Measurements from ENCODE around the gene SENP7. TPM values are rescaled to one million over a fixed set of nuclear protein-coding genes. Genes with fewer than 3 reads are reported as not detected.

The SENP7 gene
- total and polyA plus RNA-seq, 2 experiments from 2014 or later, result 3.5 to 8.2 TPM

GRCh38 chr3:101303836-101304235 lies 209.2 kb downstream of the SENP7 start:
- TF ChIP-seq EZH2phosphoT487 (IDR thresholded peaks at IDR 0.05; ENCODE audit: insufficient read depth, low read depth), result no peak
- no peak for TF ChIP-seq EZH2 (IDR thresholded peaks at IDR 0.05; ENCODE audit: insufficient read depth, poor library complexity, severe bottlenecking)

DNA sequence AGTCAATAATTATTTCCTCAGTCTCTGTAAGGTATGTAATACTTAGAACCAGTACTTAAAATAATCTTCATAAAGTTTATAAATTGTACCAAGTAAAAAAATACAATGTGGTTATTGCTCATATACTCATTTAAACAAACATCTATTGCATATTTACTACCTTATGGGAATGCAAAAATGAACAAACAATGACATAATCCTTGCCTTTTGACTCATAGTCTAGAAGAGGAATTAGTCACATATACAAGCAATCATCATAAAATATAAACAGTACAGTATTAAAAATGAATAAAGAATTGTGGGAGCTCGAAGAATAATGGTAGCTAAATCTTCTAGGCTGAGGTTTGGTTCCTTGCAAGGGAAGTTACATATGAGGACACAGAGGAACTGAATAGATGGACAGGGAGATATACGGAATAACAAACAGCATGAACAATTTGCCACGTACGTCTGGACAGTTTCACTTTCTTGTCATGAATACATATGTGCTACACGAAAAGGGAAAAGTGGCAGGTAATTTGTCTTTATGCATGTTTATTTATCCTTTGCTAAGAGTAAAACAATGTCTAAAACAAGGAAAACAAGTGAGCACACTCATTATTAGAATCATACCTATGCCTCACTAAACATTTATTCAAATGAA lies 209.8 kb downstream of the SENP7 start:
- H3K27ac ChIP-seq, result no peak overlapping the region
- in situ Hi-C loops (cut with MboI), result no loop called here
- no peaks in the 10 kb centered on the region for H3K36me3 ChIP-seq (ENCODE audit: low read depth)
- TF ChIP-seq EZH2phosphoT487 (IDR thresholded peaks at IDR 0.05; ENCODE audit: insufficient read depth, low read depth), result no peak
- TF ChIP-seq EZH2 (IDR thresholded peaks at IDR 0.05; ENCODE audit: insufficient read depth, poor library complexity, severe bottlenecking), result no peak
- no peaks in the 10 kb centered on the region for H3K9me2 ChIP-seq (ENCODE audit: insufficient read depth)
- H3K79me2 ChIP-seq (ENCODE audit: insufficient read depth), result no peaks in the 10 kb centered on the region
- H3K9me3 ChIP-seq (ENCODE audit: low read depth), result no peaks in the 10 kb centered on the region
- H3F3A ChIP-seq (ENCODE audit: insufficient read depth), result no peaks in the 10 kb centered on the region
- WGBS, 2 experiments (ENCODE audit: low coverage in 1 of 2, low lambda C conversion rate in 2 of 2, missing lambda C conversion rate in 2 of 2), result 65 to 68% methylated on average over 5 of the region's 5 CpGs
- no peaks in the 10 kb centered on the region for H3K4me1 ChIP-seq (ENCODE audit: insufficient read depth)
- H2AFZ ChIP-seq, result no peak overlapping the region
- H4K20me1 ChIP-seq (ENCODE audit: insufficient read depth), result no peaks in the 10 kb centered on the region
- DNase-seq, result peak; percentile 53
- H3K4me2 ChIP-seq (ENCODE audit: unreplicated experiment), result no peak overlapping the region
- no peaks in the 10 kb centered on the region for H3K27me3 ChIP-seq (replicated peaks; ENCODE audit: insufficient read depth)
- H3K4me3 ChIP-seq, result no peak overlapping the region
- H3K9ac ChIP-seq, result no peak overlapping the region

More at GRCh38 chr3:101303836-101304235, 209.2 kb downstream of the SENP7 start:
- no peak overlapping the region for H2AFZ ChIP-seq
- no peaks in the 10 kb centered on the region for H3K27me3 ChIP-seq (replicated peaks; ENCODE audit: insufficient read depth)
- no peaks in the 10 kb centered on the region for H3K79me2 ChIP-seq (ENCODE audit: insufficient read depth)
- no peak overlapping the region for H3K27ac ChIP-seq
- H3K9me2 ChIP-seq (ENCODE audit: insufficient read depth), result no peaks in the 10 kb centered on the region
- no peak for DNase-seq
- in situ Hi-C loops (cut with MboI), result no loop called here
- no peaks in the 10 kb centered on the region for H4K20me1 ChIP-seq (ENCODE audit: insufficient read depth)
- no peak overlapping the region for H3K4me3 ChIP-seq
- H3K4me2 ChIP-seq (ENCODE audit: unreplicated experiment), result no peak overlapping the region
- no peaks in the 10 kb centered on the region for H3K36me3 ChIP-seq (ENCODE audit: low read depth)
- no peaks in the 10 kb centered on the region for H3K9me3 ChIP-seq (ENCODE audit: low read depth)
- H3F3A ChIP-seq (ENCODE audit: insufficient read depth), result no peaks in the 10 kb centered on the region
- H3K9ac ChIP-seq, result no peak overlapping the region
- no peaks in the 10 kb centered on the region for H3K4me1 ChIP-seq (ENCODE audit: insufficient read depth)

DNA sequence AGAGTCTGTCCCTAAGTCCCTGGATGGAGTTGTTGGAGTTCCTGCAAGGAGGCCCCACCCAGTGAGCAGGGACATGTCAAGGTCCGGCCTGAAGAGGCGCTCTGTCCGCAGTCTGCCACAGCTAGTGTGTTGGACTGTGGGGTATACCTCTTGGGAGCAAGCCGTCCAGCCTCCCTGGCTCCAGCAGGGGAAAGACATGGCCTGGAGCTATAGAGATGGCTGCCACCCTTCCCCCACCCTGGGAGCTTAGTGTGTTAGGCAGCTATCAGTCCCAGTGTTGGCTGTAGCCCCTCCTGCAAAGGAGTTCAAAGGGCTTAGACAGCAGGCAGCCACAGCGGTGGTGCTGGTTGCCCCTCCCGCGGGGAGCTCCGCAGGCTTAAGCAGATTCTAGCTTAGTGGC lies 212.9 kb downstream of the SENP7 start:
- Histone ChIP-seq H2AFZ (no peak overlapping the region), H3K4me2 (ENCODE audit: unreplicated experiment) (no peak overlapping the region), H3F3A (ENCODE audit: insufficient read depth) (no peaks in the 10 kb centered on the region), H3K27me3 (replicated peaks; ENCODE audit: insufficient read depth) (no peaks in the 10 kb centered on the region), H3K79me2 (ENCODE audit: insufficient read depth) (no peaks in the 10 kb centered on the region), H3K9me3 (ENCODE audit: low read depth) (no peaks in the 10 kb centered on the region), H3K27ac (no peak overlapping the region), H4K20me1 (ENCODE audit: insufficient read depth) (no peaks in the 10 kb centered on the region), H3K4me1 (ENCODE audit: insufficient read depth) (no peaks in the 10 kb centered on the region), H3K36me3 (ENCODE audit: low read depth) (no peaks in the 10 kb centered on the region), H3K9me2 (ENCODE audit: insufficient read depth) (no peaks in the 10 kb centered on the region), H3K9ac (no peak overlapping the region), H3K4me3 (no peak overlapping the region)
- no peak for TF ChIP-seq EZH2 (IDR thresholded peaks at IDR 0.05; ENCODE audit: insufficient read depth, poor library complexity, severe bottlenecking)
- no peak for TF ChIP-seq EZH2phosphoT487 (IDR thresholded peaks at IDR 0.05; ENCODE audit: insufficient read depth, low read depth)
- DNase-seq, result no peak
- WGBS, 2 experiments (ENCODE audit: low coverage in 1 of 2, low lambda C conversion rate in 2 of 2, missing lambda C conversion rate in 2 of 2), result 77 to 81% methylated on average over 8 of the region's 8 CpGs
- in situ Hi-C loops (cut with MboI), result no loop called here

GRCh38 chr3:101292027-101292426 lies 221.0 kb downstream of the SENP7 start:
- Histone ChIP-seq H4K20me1 (ENCODE audit: insufficient read depth) (no peaks in the 10 kb centered on the region), H3K36me3 (ENCODE audit: low read depth) (no peaks in the 10 kb centered on the region), H2AFZ (no peak overlapping the region), H3K27ac (no peak overlapping the region), H3K27me3 (replicated peaks; ENCODE audit: insufficient read depth) (no peaks in the 10 kb centered on the region), H3K79me2 (ENCODE audit: insufficient read depth) (no peaks in the 10 kb centered on the region), H3K4me1 (ENCODE audit: insufficient read depth) (no peaks in the 10 kb centered on the region), H3K9me2 (ENCODE audit: insufficient read depth) (no peaks in the 10 kb centered on the region), H3K9me3 (ENCODE audit: low read depth) (no peaks in the 10 kb centered on the region), H3K9ac (no peak overlapping the region), H3K4me2 (ENCODE audit: unreplicated experiment) (no peak overlapping the region), H3K4me3 (no peak overlapping the region), H3F3A (ENCODE audit: insufficient read depth) (no peaks in the 10 kb centered on the region)
- no peak for TF ChIP-seq EZH2 (IDR thresholded peaks at IDR 0.05; ENCODE audit: insufficient read depth, poor library complexity, severe bottlenecking)
- peak; percentile 47 for DNase-seq
- in situ Hi-C loops (cut with MboI), result no loop called here

- H3K4me1 ChIP-seq (ENCODE audit: insufficient read depth), result no peaks in the 10 kb centered on the region
- H3F3A ChIP-seq (ENCODE audit: insufficient read depth), result no peaks in the 10 kb centered on the region
- in situ Hi-C loops (cut with MboI), result no loop called here
- no peak overlapping the region for H2AFZ ChIP-seq
- no peak overlapping the region for H3K4me2 ChIP-seq (ENCODE audit: unreplicated experiment)
- H3K79me2 ChIP-seq (ENCODE audit: insufficient read depth), result no peaks in the 10 kb centered on the region
- H3K9me3 ChIP-seq (ENCODE audit: low read depth), result no peaks in the 10 kb centered on the region
- no peak overlapping the region for H3K27ac ChIP-seq
- H3K4me3 ChIP-seq, result no peak overlapping the region
- H3K9me2 ChIP-seq (ENCODE audit: insufficient read depth), result no peaks in the 10 kb centered on the region
- no peaks in the 10 kb centered on the region for H3K36me3 ChIP-seq (ENCODE audit: low read depth)
- WGBS, 2 experiments (ENCODE audit: low coverage in 1 of 2, low lambda C conversion rate in 2 of 2, missing lambda C conversion rate in 2 of 2), result 69 to 82% methylated on average over 2 of the region's 2 CpGs
- TF ChIP-seq EZH2phosphoT487 (IDR thresholded peaks at IDR 0.05; ENCODE audit: insufficient read depth, low read depth) (no peak), EZH2 (IDR thresholded peaks at IDR 0.05; ENCODE audit: insufficient read depth, poor library complexity, severe bottlenecking) (no peak)
- H3K9ac ChIP-seq, result no peak overlapping the region
- H4K20me1 ChIP-seq (ENCODE audit: insufficient read depth), result no peaks in the 10 kb centered on the region
- H3K27me3 ChIP-seq (replicated peaks; ENCODE audit: insufficient read depth), result no peaks in the 10 kb centered on the region
- no peak for DNase-seq
These were observed 224.7 kb downstream of the SENP7 start for GRCh38 chr3:101288294-101288693.

All from GM23248 (cell line).